ENCODE results near the gene JAK3. TPM values are rescaled to one million over a fixed set of nuclear protein-coding genes. Genes with fewer than 3 reads are reported as not detected.

Gene JAK3
- total RNA-seq, 1 donor from 2014 or later, result 0.26 TPM

DNA sequence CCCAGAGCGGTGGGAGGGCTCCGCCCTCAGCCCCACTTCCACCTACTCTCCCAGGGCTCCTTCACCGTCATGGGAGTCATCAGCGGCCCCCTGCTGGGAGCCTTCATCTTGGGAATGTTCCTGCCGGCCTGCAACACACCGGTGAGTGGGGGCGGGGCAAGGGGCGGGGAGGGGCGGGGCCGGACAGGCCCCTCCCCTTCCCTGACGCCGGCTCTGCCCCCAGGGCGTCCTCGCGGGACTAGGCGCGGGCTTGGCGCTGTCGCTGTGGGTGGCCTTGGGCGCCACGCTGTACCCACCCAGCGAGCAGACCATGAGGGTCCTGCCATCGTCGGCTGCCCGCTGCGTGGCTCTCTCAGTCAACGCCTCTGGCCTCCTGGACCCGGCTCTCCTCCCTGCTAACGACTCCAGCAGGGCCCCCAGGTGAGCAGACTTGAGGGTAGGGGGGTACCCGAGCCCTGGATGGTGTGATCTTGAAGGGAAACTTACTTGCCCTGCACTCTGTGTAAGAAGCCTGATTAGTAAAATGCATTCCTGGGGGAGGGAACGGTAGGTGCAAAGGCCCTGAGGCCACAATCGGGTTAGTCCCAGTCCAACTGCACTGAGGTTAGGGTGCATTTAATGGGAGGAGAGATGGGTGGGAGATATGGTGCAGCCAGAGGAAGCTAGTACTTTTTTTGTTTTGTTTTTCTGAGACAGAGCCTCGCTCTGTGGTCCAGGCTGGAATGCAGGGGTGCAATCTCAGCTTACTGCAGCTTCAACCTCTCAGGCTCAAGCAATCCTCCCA lies 36.0 kb upstream of the JAK3 start:
- no peak overlapping the region for H3K4me3 ChIP-seq (ENCODE audit: low read depth, low read length)
- no peaks in the 10 kb centered on the region for H3K36me3 ChIP-seq (ENCODE audit: control insufficient read depth, insufficient read depth, low read length)
- FAIRE-seq, result no peak
- H3K27me3 ChIP-seq (ENCODE audit: control insufficient read depth, insufficient read depth, low read length), result no peaks in the 10 kb centered on the region
- TF ChIP-seq, protein P1, sequence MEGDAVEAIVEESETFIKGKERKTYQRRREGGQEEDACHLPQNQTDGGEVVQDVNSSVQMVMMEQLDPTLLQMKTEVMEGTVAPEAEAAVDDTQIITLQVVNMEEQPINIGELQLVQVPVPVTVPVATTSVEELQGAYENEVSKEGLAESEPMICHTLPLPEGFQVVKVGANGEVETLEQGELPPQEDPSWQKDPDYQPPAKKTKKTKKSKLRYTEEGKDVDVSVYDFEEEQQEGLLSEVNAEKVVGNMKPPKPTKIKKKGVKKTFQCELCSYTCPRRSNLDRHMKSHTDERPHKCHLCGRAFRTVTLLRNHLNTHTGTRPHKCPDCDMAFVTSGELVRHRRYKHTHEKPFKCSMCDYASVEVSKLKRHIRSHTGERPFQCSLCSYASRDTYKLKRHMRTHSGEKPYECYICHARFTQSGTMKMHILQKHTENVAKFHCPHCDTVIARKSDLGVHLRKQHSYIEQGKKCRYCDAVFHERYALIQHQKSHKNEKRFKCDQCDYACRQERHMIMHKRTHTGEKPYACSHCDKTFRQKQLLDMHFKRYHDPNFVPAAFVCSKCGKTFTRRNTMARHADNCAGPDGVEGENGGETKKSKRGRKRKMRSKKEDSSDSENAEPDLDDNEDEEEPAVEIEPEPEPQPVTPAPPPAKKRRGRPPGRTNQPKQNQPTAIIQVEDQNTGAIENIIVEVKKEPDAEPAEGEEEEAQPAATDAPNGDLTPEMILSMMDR (IDR thresholded peaks at IDR 0.05; ENCODE audit: insufficient read depth, low read length, severe bottlenecking), result no peak
- DNase-seq (ENCODE audit: low read depth), result no peak

DNA sequence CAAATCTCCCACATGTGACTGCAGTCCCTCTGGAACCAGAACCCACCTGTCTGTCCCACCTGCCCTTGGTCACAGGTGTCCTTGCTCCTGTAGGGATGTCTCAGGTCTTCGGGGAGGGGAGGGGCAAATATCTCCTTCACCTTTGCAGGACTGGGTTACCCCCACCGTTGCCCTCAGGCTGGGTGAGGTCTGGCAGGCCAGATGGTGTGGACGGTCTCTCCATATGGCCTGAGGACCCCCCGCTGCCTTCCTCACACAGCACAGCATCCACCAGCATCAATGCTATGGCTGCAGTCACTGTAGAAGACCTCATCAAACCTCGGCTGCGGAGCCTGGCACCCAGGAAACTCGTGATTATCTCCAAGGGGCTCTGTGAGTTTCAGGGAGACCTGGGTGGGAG lies 33.9 kb upstream of the JAK3 start:
- Histone ChIP-seq H3K4me3 (ENCODE audit: low read depth, low read length) (no peak overlapping the region), H3K36me3 (ENCODE audit: control insufficient read depth, insufficient read depth, low read length) (no peaks in the 10 kb centered on the region), H3K27me3 (ENCODE audit: control insufficient read depth, insufficient read depth, low read length) (no peaks in the 10 kb centered on the region)
- TF ChIP-seq, protein P1 (IDR thresholded peaks at IDR 0.05; ENCODE audit: insufficient read depth, low read length, severe bottlenecking), result no peak
- DNase-seq (ENCODE audit: low read depth) (no peak), FAIRE-seq (no peak)

DNA sequence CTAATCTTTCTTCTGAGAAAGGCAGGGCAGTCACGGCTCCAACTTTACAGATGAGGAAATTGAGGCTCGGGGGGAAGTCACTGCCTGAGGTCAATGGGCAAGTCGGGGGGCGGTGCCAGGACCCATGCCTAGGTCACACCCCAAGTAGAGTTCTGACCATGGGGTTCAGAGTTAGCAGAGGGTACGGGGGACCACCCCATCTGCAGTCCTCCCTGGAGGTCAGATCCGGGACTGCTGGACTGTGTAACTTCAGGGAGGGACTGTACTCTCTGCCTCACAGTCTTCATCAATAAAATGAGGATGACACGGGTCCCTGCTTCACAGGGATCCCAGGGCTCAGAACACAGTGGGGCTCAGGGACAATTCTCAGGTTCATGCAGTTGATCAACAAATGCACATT lies 31.7 kb upstream of the JAK3 start:
- Histone ChIP-seq H3K4me3 (ENCODE audit: low read depth, low read length) (no peak overlapping the region), H3K27me3 (ENCODE audit: control insufficient read depth, insufficient read depth, low read length) (no peaks in the 10 kb centered on the region), H3K36me3 (ENCODE audit: control insufficient read depth, insufficient read depth, low read length) (no peaks in the 10 kb centered on the region)
- FAIRE-seq, result no peak
- DNase-seq (ENCODE audit: low read depth), result no peak
- TF ChIP-seq, protein P1 (IDR thresholded peaks at IDR 0.05; ENCODE audit: insufficient read depth, low read length, severe bottlenecking), result no peak

DNA sequence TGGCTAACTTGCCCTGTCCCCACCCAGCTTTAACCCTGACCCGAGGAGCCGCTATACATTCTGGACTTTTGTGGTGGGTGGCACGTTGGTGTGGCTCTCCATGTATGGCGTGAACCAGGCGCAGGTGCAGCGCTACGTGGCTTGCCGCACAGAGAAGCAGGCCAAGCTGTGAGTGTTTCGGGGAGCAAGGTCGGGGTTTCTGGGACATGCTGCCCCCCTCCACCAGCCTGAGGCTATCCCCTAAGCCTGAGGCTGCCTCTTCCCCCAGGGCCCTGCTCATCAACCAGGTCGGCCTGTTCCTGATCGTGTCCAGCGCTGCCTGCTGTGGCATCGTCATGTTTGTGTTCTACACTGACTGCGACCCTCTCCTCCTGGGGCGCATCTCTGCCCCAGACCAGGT lies 29.9 kb upstream of the JAK3 start:
- DNase-seq (ENCODE audit: low read depth) (no peak), FAIRE-seq (no peak)
- TF ChIP-seq, protein P1 (IDR thresholded peaks at IDR 0.05; ENCODE audit: insufficient read depth, low read length, severe bottlenecking), result no peak
- no peaks in the 10 kb centered on the region for H3K36me3 ChIP-seq (ENCODE audit: control insufficient read depth, insufficient read depth, low read length)
- no peak overlapping the region for H3K4me3 ChIP-seq (ENCODE audit: low read depth, low read length)
- peaks cover 3% of the 10 kb centered on the region for H3K27me3 ChIP-seq (ENCODE audit: control insufficient read depth, insufficient read depth, low read length)

DNA sequence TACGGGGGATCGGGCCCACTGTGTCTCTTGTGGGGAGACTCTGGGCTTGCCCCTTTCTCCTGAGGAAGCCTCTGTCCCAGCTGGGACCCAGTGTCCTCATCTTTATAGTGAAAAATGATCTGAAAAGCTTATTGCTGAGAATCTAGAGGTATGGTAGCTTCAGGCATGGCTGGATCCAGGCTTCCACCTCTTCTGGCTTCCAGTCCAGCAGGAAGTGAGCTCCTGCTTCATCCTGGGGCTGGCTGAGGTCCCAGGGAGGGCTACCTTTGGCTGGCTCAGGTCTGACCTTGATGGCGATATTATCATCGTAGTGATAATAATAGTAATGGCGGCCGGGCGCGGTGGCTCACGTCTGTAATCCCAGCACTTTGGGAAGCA lies 27.0 kb upstream of the JAK3 start:
- Histone ChIP-seq H3K4me3 (ENCODE audit: low read depth, low read length) (no peak overlapping the region), H3K27me3 (ENCODE audit: control insufficient read depth, insufficient read depth, low read length) (peaks cover 23% of the 10 kb centered on the region), H3K36me3 (ENCODE audit: control insufficient read depth, insufficient read depth, low read length) (no peaks in the 10 kb centered on the region)
- FAIRE-seq, result no peak
- TF ChIP-seq, protein P1 (IDR thresholded peaks at IDR 0.05; ENCODE audit: insufficient read depth, low read length, severe bottlenecking), result no peak
- DNase-seq (ENCODE audit: low read depth), result no peak

Data from bronchial epithelial cell (primary cell).